ENCODE data around the gene MEX3A. TPM values are rescaled to one million over a fixed set of nuclear protein-coding genes. Genes with fewer than 3 reads are reported as not detected.
"Not testable (repeated sequence)": the region's sequence is repeated elsewhere in the genome, so short reads cannot be mapped to it uniquely, and the experiment has no call there.

Gene MEX3A
- polyA plus RNA-seq, 6 donors from 2014 or later: 0.05 to 0.13 TPM; not detected in 4

GRCh38 chr1:156050376-156050775 is 31.9 kb downstream of the MEX3A start:
- Mint-ChIP-seq H3K36me3 (peaks cover 8 to 9% of the 10 kb centered on the region in 2 donors), H3K4me3 (peak overlapping the region in 3 of 8 donors; percentile 15 to 58 (median 22)), H3K9me3 (no peaks in the 10 kb centered on the region), H3K27ac (no peak overlapping the region), H3K27me3 (no peaks in the 10 kb centered on the region), H3K4me1 (peaks cover 19 to 27% (median 25%) of the 10 kb centered on the region in 3 donors)
- ATAC-seq (ENCODE audit: low read depth in 2 of 2) (no peak), DNase-seq (no peak)

DNA sequence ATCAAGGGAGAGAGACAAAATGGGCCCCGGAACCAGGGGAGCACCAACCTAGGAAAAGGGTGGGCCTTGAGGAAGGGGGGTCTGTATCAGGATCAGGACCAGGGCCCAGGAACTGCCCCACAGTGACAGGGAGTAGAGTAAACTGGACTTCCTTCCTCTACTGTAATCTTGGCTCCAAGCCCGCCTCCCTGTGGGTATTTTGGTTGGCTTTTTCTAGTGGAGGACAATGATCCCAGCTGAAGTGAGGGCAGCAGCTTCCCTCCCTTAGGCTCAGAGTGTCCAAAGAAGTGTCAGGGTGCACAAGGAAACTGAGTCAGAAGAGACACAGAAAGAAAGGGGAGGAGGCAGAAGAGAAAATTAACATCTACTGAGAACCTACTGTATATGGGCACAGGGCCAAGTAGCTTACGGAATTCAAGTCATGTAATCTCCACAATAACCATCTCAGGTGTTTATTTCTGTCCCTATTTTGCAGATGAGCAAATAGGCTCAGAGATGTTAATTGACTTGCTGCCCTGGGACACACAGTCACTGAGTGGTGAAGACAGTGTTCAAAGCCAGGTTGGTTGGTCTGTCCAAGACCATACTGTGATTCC is 33.5 kb downstream of the MEX3A start:
- H3K36me3 Mint-ChIP-seq: peaks cover 8 to 9% of the 10 kb centered on the region in 2 donors
- DNase-seq (no peak), ATAC-seq (ENCODE audit: low read depth in 2 of 2) (no peak)
- H3K4me1 Mint-ChIP-seq: peaks cover 15 to 18% (median 15%) of the 10 kb centered on the region in 3 donors
- H3K4me3 Mint-ChIP-seq: no peak overlapping the region
- H3K9me3 Mint-ChIP-seq: no peaks in the 10 kb centered on the region
- H3K27ac Mint-ChIP-seq: peak overlapping the region in 2 of 6 donors; percentile 18 to 72
- no peaks in the 10 kb centered on the region for H3K27me3 Mint-ChIP-seq

GRCh38 chr1:156045076-156045475 is 37.2 kb downstream of the MEX3A start:
- H3K27ac Mint-ChIP-seq: peak overlapping the region in 1 of 6 donors; percentile 49
- peaks cover 0 to 6% (median 5%) of the 10 kb centered on the region in 3 donors for H3K4me1 Mint-ChIP-seq
- H3K9me3 Mint-ChIP-seq: no peaks in the 10 kb centered on the region
- no peak overlapping the region for H3K4me3 Mint-ChIP-seq
- no peaks in the 10 kb centered on the region for H3K27me3 Mint-ChIP-seq
- DNase-seq: no peak
- H3K36me3 Mint-ChIP-seq: peaks cover 19 to 22% of the 10 kb centered on the region in 2 donors
- ATAC-seq (ENCODE audit: low read depth in 2 of 2): no peak

GRCh38 chr1:156042828-156043227 is 39.4 kb downstream of the MEX3A start:
- H3K4me1 Mint-ChIP-seq: peaks cover 0 to 6% (median 0%) of the 10 kb centered on the region in 3 donors
- no peak overlapping the region for H3K27ac Mint-ChIP-seq
- H3K4me3 Mint-ChIP-seq: no peak overlapping the region
- no peak for DNase-seq
- H3K27me3 Mint-ChIP-seq: no peaks in the 10 kb centered on the region
- H3K9me3 Mint-ChIP-seq: no peaks in the 10 kb centered on the region
- H3K36me3 Mint-ChIP-seq: peaks cover 11 to 13% of the 10 kb centered on the region in 2 donors
- ATAC-seq (ENCODE audit: low read depth in 2 of 2): no peak

- not testable (repeated sequence) for ATAC-seq (ENCODE audit: low read depth in 2 of 2); DNase-seq; H3K9me3 Mint-ChIP-seq; H3K4me1 Mint-ChIP-seq; H3K4me3 Mint-ChIP-seq; H3K27ac Mint-ChIP-seq; H3K27me3 Mint-ChIP-seq; H3K36me3 Mint-ChIP-seq
These were observed 47.3 kb downstream of the MEX3A start for GRCh38 chr1:156034991-156035390.

DNA sequence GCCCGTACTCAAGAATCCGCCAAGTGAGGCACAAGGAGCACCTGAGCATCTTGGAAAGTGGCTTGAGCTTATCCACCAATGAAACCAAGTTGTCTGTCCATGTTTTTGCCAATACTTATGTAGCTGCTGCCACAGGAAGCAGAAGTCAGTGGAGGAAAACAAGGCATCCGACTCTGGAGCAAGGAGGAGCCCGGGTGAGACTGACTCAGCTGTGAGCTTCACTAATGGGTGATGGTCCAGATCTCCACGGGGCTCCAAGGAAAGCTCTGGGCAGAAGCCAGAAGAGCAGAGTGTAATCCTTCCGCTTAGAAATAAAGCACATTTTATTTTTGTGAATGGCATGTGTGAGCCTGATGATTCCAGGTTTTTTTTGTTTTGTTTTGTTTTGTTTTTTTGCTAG is 49.3 kb downstream of the MEX3A start:
- peaks cover 0 to 9% of the 10 kb centered on the region in 2 donors for H3K36me3 Mint-ChIP-seq
- H3K4me1 Mint-ChIP-seq: no peaks in the 10 kb centered on the region
- no peak overlapping the region for H3K4me3 Mint-ChIP-seq
- DNase-seq (no peak), ATAC-seq (ENCODE audit: low read depth in 2 of 2) (no peak)
- no peaks in the 10 kb centered on the region for H3K9me3 Mint-ChIP-seq
- no peaks in the 10 kb centered on the region for H3K27me3 Mint-ChIP-seq
- peak overlapping the region in 1 of 6 donors; percentile 16 for H3K27ac Mint-ChIP-seq

- ATAC-seq (ENCODE audit: low read depth in 2 of 2): no peak
These were observed 55.7 kb downstream of the MEX3A start for GRCh38 chr1:156026588-156026987.

GRCh38 chr1:156025876-156026275 is 56.4 kb downstream of the MEX3A start:
- peak; percentile 80 to 82 for ATAC-seq (ENCODE audit: low read depth in 2 of 2)
- Mint-ChIP-seq H3K36me3 (no peaks in the 10 kb centered on the region), H3K27ac (no peak overlapping the region), H3K27me3 (peaks cover 7 to 10% (median 9%) of the 10 kb centered on the region in 3 donors), H3K9me3 (no peaks in the 10 kb centered on the region), H3K4me1 (peaks cover 1 to 7% (median 5%) of the 10 kb centered on the region in 3 donors), H3K4me3 (no peak overlapping the region)
- no peak for DNase-seq

More at GRCh38 chr1:156026588-156026987, 55.7 kb downstream of the MEX3A start:
- H3K36me3 Mint-ChIP-seq: no peaks in the 10 kb centered on the region
- peaks cover 0 to 5% (median 4%) of the 10 kb centered on the region in 3 donors for H3K4me1 Mint-ChIP-seq
- H3K27me3 Mint-ChIP-seq: peaks cover 7 to 10% (median 9%) of the 10 kb centered on the region in 3 donors
- no peaks in the 10 kb centered on the region for H3K9me3 Mint-ChIP-seq
- DNase-seq: no peak
- H3K27ac Mint-ChIP-seq: no peak overlapping the region
- H3K4me3 Mint-ChIP-seq: no peak overlapping the region

- no peaks in the 10 kb centered on the region for H3K36me3 Mint-ChIP-seq
- H3K27me3 Mint-ChIP-seq: peaks cover 7 to 10% (median 9%) of the 10 kb centered on the region in 3 donors
- no peak for ATAC-seq (ENCODE audit: low read depth in 2 of 2)
- no peak overlapping the region for H3K27ac Mint-ChIP-seq
- no peaks in the 10 kb centered on the region for H3K9me3 Mint-ChIP-seq
- peaks cover 10 to 17% (median 12%) of the 10 kb centered on the region in 3 donors for H3K4me1 Mint-ChIP-seq
- H3K4me3 Mint-ChIP-seq: peak overlapping the region in 1 of 8 donors; percentile 49
- no peak for DNase-seq
These were observed 57.5 kb downstream of the MEX3A start for GRCh38 chr1:156024801-156025200.

Other genes starting within 250 kb of the MEX3A start
- 10 to 100 TPM in 5 of 6 donors, 1 to 10 TPM in 1; 9.6 to 64.4 (median 30.7) TPM for gene GON4L, start 225.3 kb downstream of the MEX3A start, polyA plus RNA-seq (ENCODE audit: low read depth in 6 of 6)
- 10 to 100 TPM in 1 of 6 donors, 1 to 10 TPM in 5; 1.4 to 10.9 (median 2.5) TPM for gene SYT11, start 222.9 kb downstream of the MEX3A start, polyA plus RNA-seq (ENCODE audit: low read depth in 6 of 6)
- 10 to 100 TPM in 5 of 6 donors, 1 to 10 TPM in 1; 5.2 to 30.0 (median 20.9) TPM for gene RIT1, start 171.1 kb downstream of the MEX3A start, polyA plus RNA-seq (ENCODE audit: low read depth in 6 of 6)
- gene KHDC4, start 148.1 kb downstream of the MEX3A start, polyA plus RNA-seq (ENCODE audit: low read depth in 6 of 6): 10 to 100 TPM in 1 of 6 donors, 1 to 10 TPM in 5; 5.5 to 10.7 (median 7.2) TPM
- 1 to 10 TPM in 1 of 6 donors, under 1 TPM in 2, not detected in 3; 0.21 to 1.2 (median 0.36) TPM for gene RXFP4, start 140.8 kb downstream of the MEX3A start, polyA plus RNA-seq (ENCODE audit: low read depth in 6 of 6)
- 10 to 100 TPM in 5 of 6 donors, 1 to 10 TPM in 1; 6.9 to 48.4 (median 27.7) TPM for gene ARHGEF2, start 103.9 kb downstream of the MEX3A start, polyA plus RNA-seq (ENCODE audit: low read depth in 6 of 6)
- gene SSR2, start 61.5 kb downstream of the MEX3A start, polyA plus RNA-seq (ENCODE audit: low read depth in 6 of 6): 100 to 1,000 TPM; 243 to 278 (median 256) TPM
- 1 to 10 TPM; 4.7 to 9.0 (median 6.1) TPM for gene UBQLN4, start 28.7 kb downstream of the MEX3A start, polyA plus RNA-seq (ENCODE audit: low read depth in 6 of 6)
- gene LAMTOR2, start 27.7 kb downstream of the MEX3A start, polyA plus RNA-seq (ENCODE audit: low read depth in 6 of 6): 100 to 1,000 TPM in 5 of 6 donors, 10 to 100 TPM in 1; 99.5 to 139 (median 114) TPM
- not detected for gene RAB25, start 21.3 kb downstream of the MEX3A start, polyA plus RNA-seq (ENCODE audit: low read depth in 6 of 6)
- 1 to 10 TPM in 4 of 6 donors, under 1 TPM in 2; 0.33 to 3.0 (median 1.4) TPM for gene LMNA, start 32.2 kb upstream of the MEX3A start, polyA plus RNA-seq (ENCODE audit: low read depth in 6 of 6)
- gene SEMA4A, start 71.1 kb upstream of the MEX3A start, polyA plus RNA-seq (ENCODE audit: low read depth in 6 of 6): 10 to 100 TPM; 23.3 to 37.3 (median 29.5) TPM
- gene SLC25A44, start 111.6 kb upstream of the MEX3A start, polyA plus RNA-seq (ENCODE audit: low read depth in 6 of 6): 10 to 100 TPM in 4 of 6 donors, 1 to 10 TPM in 1, not detected in 1; 9.3 to 16.8 (median 12.9) TPM
- 100 to 1,000 TPM; 107 to 157 (median 115) TPM for gene PMF1, start 130.5 kb upstream of the MEX3A start, polyA plus RNA-seq (ENCODE audit: low read depth in 6 of 6)
- gene BGLAP, start 159.7 kb upstream of the MEX3A start, polyA plus RNA-seq (ENCODE audit: low read depth in 6 of 6): 1 to 10 TPM in 1 of 6 donors, not detected in 5; 1.1 TPM
- gene PAQR6, start 165.6 kb upstream of the MEX3A start, polyA plus RNA-seq (ENCODE audit: low read depth in 6 of 6): not detected
- 10 to 100 TPM in 5 of 6 donors, 1 to 10 TPM in 1; 8.3 to 30.9 (median 12.6) TPM for gene SMG5, start 200.4 kb upstream of the MEX3A start, polyA plus RNA-seq (ENCODE audit: low read depth in 6 of 6)
- gene TMEM79, start 201.9 kb upstream of the MEX3A start, polyA plus RNA-seq (ENCODE audit: low read depth in 6 of 6): 10 to 100 TPM in 3 of 6 donors, 1 to 10 TPM in 3; 6.9 to 13.0 (median 9.5) TPM
- gene GLMP, start 213.2 kb upstream of the MEX3A start, polyA plus RNA-seq (ENCODE audit: low read depth in 6 of 6): 10 to 100 TPM in 2 of 6 donors, 1 to 10 TPM in 4; 6.3 to 13.4 (median 8.9) TPM
- gene VHLL, start 216.8 kb upstream of the MEX3A start, polyA plus RNA-seq (ENCODE audit: low read depth in 6 of 6): not detected

All from naive B cell (primary cell).